ENCODE measurements around the gene DGKD. TPM values are rescaled to one million over a fixed set of nuclear protein-coding genes. Genes with fewer than 3 reads are reported as not detected.
"Not testable (repeated sequence)": the region's sequence is repeated elsewhere in the genome, so short reads cannot be mapped to it uniquely, and the experiment has no call there.

Gene DGKD
- total and polyA plus RNA-seq, 11 donors, result 15.5 to 88.6 (median 43.0) TPM

- peak in 3 of 4 donors; percentile 45 to 83 (median 72) for ATAC-seq
Observed at GRCh38 chr2:233371641-233372040, 17.3 kb downstream of the DGKD start.

GRCh38 chr2:233372855-233373254 is 18.6 kb downstream of the DGKD start:
- 79 to 92% (median 84%) methylated on average over 8 of the region's 8 CpGs for WGBS, 4 donors
- Histone ChIP-seq H3K4me1 (peaks cover 0 to 15% (median 2%) of the 10 kb centered on the region in 12 donors), H3K27me3 (no peaks in the 10 kb centered on the region), H3K27ac (no peak overlapping the region), H3K36me3 (peaks cover 0 to 13% (median 0%) of the 10 kb centered on the region in 9 donors), H3K9me3 (peaks cover 0 to 5% (median 0%) of the 10 kb centered on the region in 12 donors), H3K4me3 (no peak overlapping the region)
- no peak for DNase-seq
- ATAC-seq, result peak in 2 of 4 donors; percentile 31 to 33
- intact Hi-C loops (cut with DNase I), result no loop called here
- no peak for TF ChIP-seq POLR2A (IDR thresholded peaks at IDR 0.05)
- no peak for TF ChIP-seq CTCF (IDR thresholded peaks at IDR 0.05)

More at GRCh38 chr2:233371641-233372040, 17.3 kb downstream of the DGKD start:
- H3K27me3 ChIP-seq, result no peaks in the 10 kb centered on the region
- H3K4me1 ChIP-seq, result peaks cover 0 to 15% (median 2%) of the 10 kb centered on the region in 12 donors
- H3K36me3 ChIP-seq, result peaks cover 0 to 13% (median 0%) of the 10 kb centered on the region in 9 donors
- peaks cover 0 to 5% (median 0%) of the 10 kb centered on the region in 12 donors for H3K9me3 ChIP-seq
- no peak overlapping the region for H3K27ac ChIP-seq
- intact Hi-C loops (cut with DNase I), result no loop called here
- H3K4me3 ChIP-seq, result no peak overlapping the region
- TF ChIP-seq CTCF (IDR thresholded peaks at IDR 0.05) (no peak), POLR2A (IDR thresholded peaks at IDR 0.05) (no peak)
- no peak for DNase-seq
- WGBS, 4 donors, result 69 to 74% (median 73%) methylated on average over 2 of the region's 2 CpGs

GRCh38 chr2:233373316-233373715 is 19.0 kb downstream of the DGKD start:
- Histone ChIP-seq H3K4me1 (peaks cover 0 to 15% (median 2%) of the 10 kb centered on the region in 12 donors), H3K27me3 (no peaks in the 10 kb centered on the region), H3K4me3 (no peak overlapping the region), H3K27ac (no peak overlapping the region), H3K9me3 (peaks cover 0 to 5% (median 0%) of the 10 kb centered on the region in 12 donors), H3K36me3 (peaks cover 0 to 13% (median 0%) of the 10 kb centered on the region in 9 donors)
- ATAC-seq (no peak), DNase-seq (no peak)
- intact Hi-C loops (cut with DNase I), result no loop called here
- 71 to 79% (median 75%) methylated on average over 5 of the region's 5 CpGs for WGBS, 4 donors
- no peak for TF ChIP-seq CTCF (IDR thresholded peaks at IDR 0.05)
- no peak for TF ChIP-seq POLR2A (IDR thresholded peaks at IDR 0.05)

- H3K4me1 ChIP-seq, H3K4me3 ChIP-seq, DNase-seq, H3K27ac ChIP-seq, ATAC-seq, H3K27me3 ChIP-seq, H3K9me3 ChIP-seq: not testable (repeated sequence)
- WGBS, 4 donors, result 92 to 95% (median 93%) methylated on average over 11 of the region's 11 CpGs
- peaks cover 0 to 13% (median 0%) of the 10 kb centered on the region in 9 donors for H3K36me3 ChIP-seq
- intact Hi-C loops (cut with DNase I), result loop anchor here in 1 of 10 donors (1.0 kb wide), 1 partner anchor 13 kb away; no protein-coding TSS in a partner anchor
Observed at GRCh38 chr2:233374776-233375175, 20.5 kb downstream of the DGKD start.
